H54 (cell line): ENCODE measurements around the gene PDCD10.

Experiments
- DNase-seq: peaks from one replicate; pipeline ENCODE4 v3.0.0; 2011; ENCODE audit warnings: low spot score, mixed read lengths; ENCODE audit not compliant: insufficient read length
- FAIRE-seq: peaks from 3 replicates; lab custom pipeline; 2011; peaks lifted over from hg19 to GRCh38; lab: Jason Lieb, UNC
- POLR2A ChIP-seq: IDR thresholded peaks from 2 replicates; pipeline ENCODE4 v1.6.1; 2011; ENCODE audit warnings: low read depth, mild to moderate bottlenecking, low read length

Gene PDCD10

GRCh38 chr3:167734498-167735232 lies at the start of gene PDCD10:
Gene PDCD10, minus strand, starts transcription at chr3:167734892. Its CDS starts 14,735 bp downstream, at chr3:167720157.
- peak; percentile 99 for FAIRE-seq
- DNase-seq = peak; percentile 57
- peak; percentile 72 for TF ChIP-seq POLR2A

GRCh38 chr3:167783781-167784180 lies 49.1 kb upstream of the PDCD10 start:
- DNase-seq (no peak), FAIRE-seq (no peak)
- TF ChIP-seq POLR2A = no peak

GRCh38 chr3:167780214-167780883 lies 45.7 kb upstream of the PDCD10 start:
- DNase-seq (no peak), FAIRE-seq (no peak)
- TF ChIP-seq POLR2A = no peak

GRCh38 chr3:167777356-167777755 lies 42.7 kb upstream of the PDCD10 start:
- FAIRE-seq (no peak), DNase-seq (no peak)
- no peak for TF ChIP-seq POLR2A

GRCh38 chr3:167776066-167776685 lies 41.5 kb upstream of the PDCD10 start:
- no peak for FAIRE-seq
- TF ChIP-seq POLR2A = no peak
- DNase-seq = no peak

GRCh38 chr3:167773584-167773983 lies 38.9 kb upstream of the PDCD10 start:
- TF ChIP-seq POLR2A = no peak
- FAIRE-seq (no peak), DNase-seq (no peak)

- DNase-seq = no peak
- TF ChIP-seq POLR2A = no peak
- FAIRE-seq = no peak
Measured at GRCh38 chr3:167772992-167773391, 38.3 kb upstream of the PDCD10 start.

- FAIRE-seq = no peak
- TF ChIP-seq POLR2A = no peak
- DNase-seq = no peak
Measured at GRCh38 chr3:167762296-167762695, 27.6 kb upstream of the PDCD10 start.

- no peak for TF ChIP-seq POLR2A
Measured at GRCh38 chr3:167761302-167761701, 26.6 kb upstream of the PDCD10 start.

GRCh38 chr3:167754049-167754448 lies 19.4 kb upstream of the PDCD10 start:
- DNase-seq = no peak
- TF ChIP-seq POLR2A = no peak
- no peak for FAIRE-seq

More at GRCh38 chr3:167761302-167761701, 26.6 kb upstream of the PDCD10 start:
- DNase-seq (no peak), FAIRE-seq (no peak)

GRCh38 chr3:167750272-167750971 lies 15.7 kb upstream of the PDCD10 start:
- TF ChIP-seq POLR2A = no peak
- DNase-seq (no peak), FAIRE-seq (no peak)

- no peak for TF ChIP-seq POLR2A
- FAIRE-seq (no peak), DNase-seq (no peak)
Measured at GRCh38 chr3:167749728-167750127, 15.0 kb upstream of the PDCD10 start.

- FAIRE-seq = no peak
- no peak for DNase-seq
- TF ChIP-seq POLR2A = no peak
Measured at GRCh38 chr3:167749209-167749608, 14.5 kb upstream of the PDCD10 start.

GRCh38 chr3:167743799-167744198 lies 9.1 kb upstream of the PDCD10 start:
- no peak for TF ChIP-seq POLR2A
- FAIRE-seq (peak; percentile 11), DNase-seq (no peak)
